H1 (cell line): ENCODE data around the gene KPNA6. TPM values are rescaled to one million over a fixed set of nuclear protein-coding genes. Genes with fewer than 3 reads are reported as not detected.

ENCODE experiments used
- CTCF ChIA-PET: fragments of 300-600 bp; sonication (Branson Sonifier 250); formaldehyde crosslinking; loops from one replicate; lab custom pipeline; 2021; ENCODE audit not compliant: partially characterized antibody; lab: Charles Lee
- POLR2A ChIA-PET: fragments of 300-600 bp; sonication (Branson Sonifier 250); formaldehyde crosslinking; loops from one replicate; lab custom pipeline; 2021; ENCODE audit warnings: inconsistent platforms; ENCODE audit not compliant: partially characterized antibody; lab: Charles Lee
- DNase-seq, 2 experiments: peaks; one replicate each; pipeline versions ENCODE4 v3.0.0 to v3.0.0-alpha.2; 2010 to 2022; ENCODE audit warnings: low spot score in 2 of 2, low read depth in 1 of 2, mixed read lengths in 1 of 2
- FAIRE-seq: peaks from 2 replicates; lab custom pipeline; 2011; peaks lifted over from hg19 to GRCh38; lab: Jason Lieb, UNC
- H2AFZ ChIP-seq: 2 replicates; pipeline ENCODE4 v1.8.1; 2012; ENCODE audit warnings: low read length, inconsistent platforms
- H2AK5ac ChIP-seq: 2 replicates; pipeline ENCODE4 v1.6.1; 2013; ENCODE audit warnings: low read depth, low read length
- H2BK120ac ChIP-seq: replicated peaks from 2 replicates; pipeline ENCODE3; 2013; ENCODE audit warnings: low read depth, low read length, inconsistent platforms
- H2BK12ac ChIP-seq: 2 replicates; pipeline ENCODE4 v1.6.1; 2013; ENCODE audit warnings: low read depth, low read length
- H2BK15ac ChIP-seq: 2 replicates; pipeline ENCODE4 v1.6.1; 2013; ENCODE audit warnings: low read length
- H2BK20ac ChIP-seq: 2 replicates; pipeline ENCODE4 v1.6.1; 2013; ENCODE audit warnings: low read length
- H2BK5ac ChIP-seq: 2 replicates; pipeline ENCODE4 v1.6.1; 2013; ENCODE audit warnings: low read depth, low read length
- H3K14ac ChIP-seq: 2 replicates; pipeline ENCODE4 v1.6.1; 2013; ENCODE audit warnings: inconsistent platforms; ENCODE audit not compliant: insufficient read length
- H3K18ac ChIP-seq: 2 replicates; pipeline ENCODE4 v1.6.1; 2013; ENCODE audit warnings: low read length; ENCODE audit errors: extremely low read depth
- H3K23ac ChIP-seq: 2 replicates; pipeline ENCODE4 v1.6.1; 2013; ENCODE audit warnings: inconsistent platforms; ENCODE audit not compliant: insufficient read length
- H3K23me2 ChIP-seq: 2 replicates; pipeline ENCODE4 v1.6.1; 2013; ENCODE audit warnings: low read depth, low read length
- H3K27ac ChIP-seq: 2 replicates; pipeline ENCODE4 v1.6.1; 2011; ENCODE audit warnings: low read depth, low read length, inconsistent platforms
- H3K27me3 ChIP-seq, 4 experiments: replicated peaks in 1 of 4; 1 replicate in 1 of 4; 2 replicates in 3 of 4; pipeline versions ENCODE4 v1.6.1 to v1.8.1; 2011 to 2013; ENCODE audit warnings: low read length in 3 of 4, mild to moderate bottlenecking in 3 of 4, inconsistent platforms in 2 of 4, mixed read lengths in 2 of 4, moderate library complexity in 1 of 4; ENCODE audit not compliant: control insufficient read depth in 3 of 4, insufficient read depth in 3 of 4; ENCODE audit errors: extremely low read depth in 1 of 4
- H3K36me3 ChIP-seq, 4 experiments: 2 replicates each; pipeline versions ENCODE4 v1.6.1 to v1.8.1; 2011 to 2013; ENCODE audit warnings: mild to moderate bottlenecking in 4 of 4, low read length in 3 of 4, moderate library complexity in 2 of 4, control low read depth in 1 of 4, inconsistent platforms in 1 of 4; ENCODE audit not compliant: insufficient read depth in 4 of 4, control insufficient read depth in 2 of 4
- H3K4ac ChIP-seq: replicated peaks from 2 replicates; pipeline ENCODE3; 2013; ENCODE audit warnings: low read length, low read depth, mixed read lengths, inconsistent platforms; ENCODE audit not compliant: insufficient read length
- H3K4me1 ChIP-seq, 4 experiments: replicated peaks in 1 of 4; 1 replicate in 1 of 4; 2 replicates in 3 of 4; pipeline versions ENCODE4 v1.6.1 to v1.8.1; 2011 to 2013; ENCODE audit warnings: low read length in 3 of 4, inconsistent platforms in 2 of 4, mixed read lengths in 1 of 4; ENCODE audit not compliant: insufficient read depth in 4 of 4, control insufficient read depth in 3 of 4
- H3K4me2 ChIP-seq, 2 experiments: 2 replicates each; pipeline versions ENCODE4 v1.6.1 to v1.8.1; 2011 to 2013; ENCODE audit warnings: low read depth in 2 of 2, low read length in 2 of 2, control low read depth in 1 of 2, inconsistent platforms in 1 of 2, mild to moderate bottlenecking in 1 of 2; ENCODE audit not compliant: insufficient read depth in 1 of 2
- H3K4me3 ChIP-seq, 4 experiments: fragments of 200-600, 300-600 bp in 1 of 4; sonication (generic), shearing (Covaris generic), sonication (Bioruptor Twin) in 1 of 4; 2 replicates each; pipeline versions ENCODE4 v1.5.1 to v1.8.1; 2011 to 2016; ENCODE audit warnings: low read length in 4 of 4, low read depth in 3 of 4, control low read depth in 2 of 4, inconsistent platforms in 2 of 4, mild to moderate bottlenecking in 2 of 4, mixed read lengths in 1 of 4, moderate library complexity in 1 of 4; ENCODE audit not compliant: insufficient read depth in 2 of 4; ENCODE audit errors: extremely low read depth in 1 of 4
- H3K56ac ChIP-seq: replicated peaks from 2 replicates; pipeline ENCODE3; 2013; ENCODE audit warnings: low read depth, mild to moderate bottlenecking, mixed read lengths, low read length, inconsistent platforms; ENCODE audit not compliant: insufficient read length
- H3K79me1 ChIP-seq: 2 replicates; pipeline ENCODE4 v1.6.1; 2013; ENCODE audit warnings: low read depth, low read length, control low read depth
- H3K79me2 ChIP-seq, 2 experiments: 2 replicates each; pipeline versions ENCODE4 v1.6.1 to v1.8.1; 2012 to 2013; ENCODE audit warnings: low read length in 2 of 2, mild to moderate bottlenecking in 2 of 2, inconsistent platforms in 1 of 2; ENCODE audit not compliant: insufficient read depth in 2 of 2, control insufficient read depth in 1 of 2
- H3K9ac ChIP-seq, 4 experiments: replicated peaks in 1 of 4; 1 replicate in 1 of 4; 2 replicates in 3 of 4; pipeline versions ENCODE4 v1.6.1 to v1.8.1; 2011 to 2013; ENCODE audit warnings: low read depth in 3 of 4, low read length in 3 of 4, control low read depth in 2 of 4, mild to moderate bottlenecking in 2 of 4, moderate library complexity in 2 of 4, inconsistent platforms in 1 of 4; ENCODE audit errors: extremely low read depth in 1 of 4
- H3K9me3 ChIP-seq, 2 experiments: 2 replicates each; pipeline versions ENCODE4 v1.6.1 to v1.8.1; 2012 to 2013; ENCODE audit warnings: mild to moderate bottlenecking in 2 of 2, moderate library complexity in 2 of 2, control low read depth in 1 of 2, inconsistent platforms in 1 of 2, low read depth in 1 of 2, low read length in 1 of 2, mixed read lengths in 1 of 2; ENCODE audit not compliant: insufficient read depth in 2 of 2
- H4K20me1 ChIP-seq, 2 experiments: replicated peaks in 1 of 2; 2 replicates each; pipeline versions ENCODE3 to v1.8.1; 2011 to 2013; ENCODE audit warnings: inconsistent platforms in 2 of 2, low read length in 2 of 2, mild to moderate bottlenecking in 1 of 2; ENCODE audit not compliant: insufficient read depth in 2 of 2, control insufficient read depth in 1 of 2
- H4K5ac ChIP-seq: 2 replicates; pipeline ENCODE4 v1.6.1; 2013; ENCODE audit warnings: low read length, low read depth, mixed read lengths, inconsistent platforms; ENCODE audit not compliant: insufficient read length
- H4K8ac ChIP-seq: 2 replicates; pipeline ENCODE4 v1.8.0; 2013; ENCODE audit warnings: mild to moderate bottlenecking, moderate library complexity, low read length, inconsistent platforms; ENCODE audit not compliant: insufficient read depth; ENCODE audit errors: extremely low read depth
- H4K91ac ChIP-seq: replicated peaks from 2 replicates; pipeline ENCODE3; 2013; ENCODE audit warnings: low read length, mixed read lengths, inconsistent platforms; ENCODE audit not compliant: insufficient read length
- ASH2L ChIP-seq: fragments of 200-600, 300-600 bp; sonication (generic); IDR thresholded peaks from one replicate; pipeline ENCODE4 v1.7.1; 2017; ENCODE audit warnings: low read length
- BRCA1 ChIP-seq: IDR thresholded peaks from 2 replicates; pipeline ENCODE4 v1.6.1; 2012; ENCODE audit warnings: low read depth, low read length, improper control_type of control experiment
- CEBPB ChIP-seq: IDR thresholded peaks from 2 replicates; pipeline ENCODE4 v1.6.1; 2012; ENCODE audit warnings: low read depth, low read length
- RBBP5 ChIP-seq: IDR thresholded peaks from 2 replicates; pipeline ENCODE4 v1.7.1; 2012; ENCODE audit warnings: low read depth, mild to moderate bottlenecking, inconsistent platforms, low read length, moderate library complexity, borderline replicate concordance
- RNF2 ChIP-seq: fragments of 200-900, 300-1000 bp; sonication (generic); IDR thresholded peaks from 2 replicates; pipeline ENCODE4 v1.7.1; 2016; ENCODE audit warnings: borderline replicate concordance, low read depth, mild to moderate bottlenecking, antibody characterized with exemption, low read length; ENCODE audit not compliant: poor library complexity, severe bottlenecking; ENCODE audit errors: missing control alignments
- SP4 ChIP-seq: IDR thresholded peaks from 2 replicates; pipeline ENCODE4 v1.6.1; 2012; ENCODE audit warnings: low read length, inconsistent platforms
- TAF1 ChIP-seq: IDR thresholded peaks from 2 replicates; pipeline ENCODE4 v1.6.1; 2011; ENCODE audit warnings: mild to moderate bottlenecking, low read depth, low read length
- TAF7 ChIP-seq: optimal IDR thresholded peaks from 2 replicates; pipeline ENCODE3; 2011; ENCODE audit warnings: low read depth, mild to moderate bottlenecking, inconsistent platforms, low read length, moderate library complexity, borderline replicate concordance
- TEAD4 ChIP-seq: IDR thresholded peaks from 2 replicates; pipeline ENCODE4 v1.6.1; 2012; ENCODE audit warnings: low read depth, low read length, inconsistent platforms, mixed read lengths
- WGBS, 2 experiments: shearing (Covaris generic) in 1 of 2; methylation state at CpG; one replicate each; pipeline versions ENCODE4 v1.1.6 to v1.1.7; 2013 to 2015; ENCODE audit warnings: low lambda C conversion rate in 2 of 2, mixed read lengths in 2 of 2, inconsistent platforms in 1 of 2, low coverage in 1 of 2, missing lambda C conversion rate in 1 of 2; ENCODE audit not compliant: insufficient replicate concordance in 2 of 2, insufficient coverage in 1 of 2, insufficient read length in 1 of 2; ENCODE audit errors: extremely low coverage in 1 of 2, missing lambda C conversion rate in 1 of 2; 5-methylcytosine and 5-hydroxymethylcytosine counted together
- polyA plus RNA-seq, 7 experiments: library from polyadenylated mRNA; depleted of rRNA in 3 of 7; stranded (reverse) in 5 of 7; unstranded in 2 of 7; fragments of >200 nt in 5 of 7; fragments of 200-250 nt in 2 of 7; gene quantifications; 1 replicate in 5 of 7; 2 replicates in 1 of 7; 4 replicates in 1 of 7; pipeline versions ENCODE4 v1.2.1 to v1.2.3, GENCODE V29; 2011 to 2013; ENCODE audit warnings: missing spikeins in 2 of 7, mixed read lengths in 2 of 7
- total RNA-seq: library from RNA; stranded (reverse); fragmentation: NEBNext Ultra II Directional; extraction: Animal tissue kit (Norgen Biotek cat#: 25700); gene quantifications from 2 replicates; pipeline ENCODE4 v1.2.1, GENCODE V29; 2021

Gene KPNA6
- total and polyA plus RNA-seq, 2 of the 8 experiments (the other 6 are each of a cell fraction or from before 2014, with no cell fraction given): 24.2 to 120 TPM

GRCh38 chr1:32178380-32179192, 70.7 kb downstream of the KPNA6 start:
- DNase-seq (no peak), FAIRE-seq (no peak)
- Histone ChIP-seq H4K8ac (no peak overlapping the region), H3K4ac (no peak overlapping the region), H2BK5ac (no peak overlapping the region), H2AFZ (peak overlapping the region; percentile 93), H3K27ac (no peak overlapping the region; the same call in 1 of the 2 replicates), H2AK5ac (no peak overlapping the region), H2BK120ac (no peak overlapping the region), H3K9me3 (no peaks in the 10 kb centered on the region), H3K79me2 (peaks cover 2 to 22% of the 10 kb centered on the region in 2 experiments; a peak in 3 of 4 replicates), H3K4me2 (peak overlapping the region; percentile 82 to 91), H4K5ac (no peak overlapping the region), H4K20me1 (no peaks in the 10 kb centered on the region), H3K27me3 (no peaks in the 10 kb centered on the region), H3K4me1 (peaks cover 8 to 15% (median 10%) of the 10 kb centered on the region in 4 experiments; a peak in 6 of 7 replicates), H3K36me3 (peaks cover 6 to 20% (median 9%) of the 10 kb centered on the region in 4 experiments; a peak in 7 of 8 replicates), H2BK12ac (no peak overlapping the region), H3K56ac (no peak overlapping the region), H2BK20ac (no peak overlapping the region), H3K23me2 (peaks cover 2% of the 10 kb centered on the region; the same call in 1 of the 2 replicates), H3K18ac (no peak overlapping the region), H3K23ac (no peak overlapping the region), H3K79me1 (peaks cover 3% of the 10 kb centered on the region; the same call in 1 of the 2 replicates), H3K14ac (no peak overlapping the region), H4K91ac (no peak overlapping the region), H2BK15ac (no peak overlapping the region), H3K9ac (no peak overlapping the region), H3K4me3 (peak overlapping the region in 3 of 4 experiments; percentile 17 to 89 (median 36); a peak in 4 of 8 replicates)
- CTCF ChIA-PET: interaction anchor here (0.6 to 1.6 kb wide), 3 partner anchors 10 to 68 kb away, joined by 3 to 5 read pairs (median 4); no protein-coding TSS in a partner anchor
- WGBS, 2 experiments: 78% methylated on average over 7 of the region's 7 CpGs; no CpG with 5 or more reads in 1 of the 2 experiments
- POLR2A ChIA-PET: interaction anchor here (0.6 to 18.1 kb wide), 20 partner anchors 10 to 472 kb away, joined by 3 to 332 read pairs (median 4); partner anchors contain the start of genes CCDC28B, IQCC, KPNA6 and RBBP4
- TF ChIP-seq RBBP5 (no peak), BRCA1 (no peak), TAF1 (no peak), ASH2L (no peak), SP4 (no peak), TEAD4 (no peak), RNF2 (no peak), TAF7 (no peak), CEBPB (no peak)
